HEK293T (cell line): ENCODE data around the gene ZNF536.

Experiments
- BHLHE40 ChIP-seq: fragments of 450-650 bp; IDR thresholded peaks from 2 replicates; pipeline ENCODE4 v1.6.1; 2016; ENCODE audit warnings: mild to moderate bottlenecking, moderate library complexity, borderline replicate concordance
- FOXM1 ChIP-seq: fragments of 450-650 bp; IDR thresholded peaks from 2 replicates; pipeline ENCODE4 v1.6.1; 2017; ENCODE audit warnings: mild to moderate bottlenecking, borderline replicate concordance
- L3MBTL2 ChIP-seq: fragments of 450-650 bp; conservative IDR thresholded peaks from 2 replicates; pipeline ENCODE4 v1.6.1; 2016; ENCODE audit warnings: mild to moderate bottlenecking
- SUZ12 ChIP-seq: fragments of 450-650 bp; IDR thresholded peaks from 2 replicates; pipeline ENCODE4 v1.6.1; 2016; ENCODE audit warnings: mild to moderate bottlenecking

DNA sequence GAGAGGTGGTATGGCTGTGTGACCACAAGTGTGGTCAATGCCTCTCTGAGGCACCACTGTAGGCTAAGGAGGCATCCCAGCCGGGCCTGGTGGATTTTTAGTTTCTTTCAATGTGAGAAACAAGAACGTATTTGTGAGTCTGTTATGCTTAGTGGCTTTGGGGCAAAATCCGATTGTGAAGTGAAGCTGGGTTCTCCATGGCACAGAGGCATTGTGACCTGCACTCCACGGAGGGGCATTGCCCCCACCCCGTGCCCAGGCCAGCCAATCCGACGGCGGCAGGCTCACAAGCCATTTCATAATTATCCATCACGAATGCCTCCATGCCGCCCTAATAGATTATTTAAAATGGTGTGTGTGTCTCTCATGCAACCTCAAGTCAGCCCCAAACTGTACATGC, 151.6 kb downstream of the ZNF536 start:
- TF ChIP-seq SUZ12 (no peak), BHLHE40 (no peak), FOXM1 (no peak), L3MBTL2 (no peak)
